GM19455 (cell line): Measurements from ENCODE around the gene NAGLU.

Experiments
- ATAC-seq: cut with Tn5 transposase; IDR thresholded peaks from one replicate; pipeline ENCODE4 v1.9.1; 2021; ENCODE audit not compliant: unreplicated experiment

The NAGLU gene

GRCh38 chr17:42536048-42536371 lies at the start of gene NAGLU:
Gene NAGLU, plus strand, starts transcription at chr17:42536241. Its CDS starts 32 bp downstream, at chr17:42536273.
- peak; percentile 84 for ATAC-seq

DNA sequence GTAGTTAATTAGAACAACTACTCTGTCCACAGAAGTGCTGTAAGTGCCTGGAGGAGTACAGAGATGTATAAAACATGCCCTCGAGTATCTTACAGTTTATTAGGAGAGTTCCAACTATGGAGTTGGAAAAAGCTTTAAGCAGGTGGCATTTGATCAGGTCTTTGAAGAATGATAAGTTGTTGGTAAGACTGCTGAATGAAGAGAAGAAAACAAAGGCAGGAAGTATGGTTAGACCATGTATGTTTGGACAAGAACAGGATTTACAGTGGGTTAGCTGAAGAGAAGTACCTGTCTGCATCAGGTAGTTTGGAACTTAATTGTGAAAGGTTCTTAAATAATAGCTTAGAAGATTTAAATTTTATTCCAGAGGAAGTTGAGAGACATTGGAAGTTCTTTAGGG lies 48.0 kb upstream of the NAGLU start:
- no peak for ATAC-seq

GRCh38 chr17:42493319-42493718 lies 42.7 kb upstream of the NAGLU start:
- no peak for ATAC-seq

DNA sequence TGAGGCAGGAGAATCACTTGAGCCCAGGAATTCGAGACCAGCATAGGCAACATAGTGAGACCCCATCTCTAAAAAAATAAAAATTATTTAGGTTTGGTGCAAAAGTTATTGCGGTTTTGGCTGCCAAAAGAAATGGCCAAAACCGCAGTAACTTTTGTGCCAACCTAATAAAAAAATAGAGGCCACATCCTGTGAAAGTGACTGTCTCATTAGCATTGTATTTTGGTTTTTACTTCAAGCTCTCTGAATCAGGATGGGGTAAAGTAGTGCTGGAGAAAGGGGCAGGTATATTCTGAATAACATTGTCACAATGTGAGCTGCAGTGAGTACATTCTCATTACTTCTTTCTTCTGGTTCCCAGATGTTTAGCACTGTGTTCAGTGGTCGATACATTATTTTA lies 41.4 kb upstream of the NAGLU start:
- no peak for ATAC-seq

DNA sequence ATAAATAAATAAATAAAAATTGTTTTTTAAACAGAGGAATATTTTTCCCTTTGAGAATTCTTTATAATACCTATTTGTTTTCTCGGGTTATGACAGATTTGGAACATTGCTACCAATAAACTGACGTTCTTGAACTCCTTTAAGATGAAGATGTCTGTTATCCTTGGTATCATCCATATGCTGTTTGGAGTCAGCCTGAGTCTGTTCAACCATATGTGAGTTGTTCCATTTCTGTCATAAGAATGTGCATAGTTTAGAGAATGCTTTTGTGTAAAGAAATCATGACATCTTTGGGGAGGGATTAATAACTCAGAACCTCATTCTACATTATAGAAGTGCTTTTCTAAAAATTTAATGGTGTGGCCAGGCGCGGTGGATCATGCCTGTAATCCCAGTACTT lies 37.2 kb upstream of the NAGLU start:
- ATAC-seq = no peak

DNA sequence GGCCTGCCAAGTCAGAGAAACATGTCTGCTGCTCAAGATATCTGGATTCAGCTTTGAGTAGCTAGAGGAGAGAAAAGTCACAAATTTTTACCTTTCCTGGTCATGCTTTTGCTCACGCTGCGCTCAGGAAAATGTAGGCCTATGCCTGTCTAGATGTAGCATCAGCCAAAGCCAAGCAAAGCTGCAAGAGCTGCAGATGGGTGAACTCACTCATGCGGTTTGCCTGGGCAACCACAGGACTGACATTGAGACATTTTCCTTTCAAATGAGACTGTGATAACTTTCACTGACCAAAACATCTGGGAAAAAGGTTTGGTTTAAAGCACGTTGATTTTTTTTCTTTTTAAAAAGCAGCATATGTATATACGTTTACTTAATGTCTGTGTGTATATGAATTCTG lies 34.0 kb upstream of the NAGLU start:
- no peak for ATAC-seq

GRCh38 chr17:42502926-42503325 lies 33.1 kb upstream of the NAGLU start:
- no peak for ATAC-seq

DNA sequence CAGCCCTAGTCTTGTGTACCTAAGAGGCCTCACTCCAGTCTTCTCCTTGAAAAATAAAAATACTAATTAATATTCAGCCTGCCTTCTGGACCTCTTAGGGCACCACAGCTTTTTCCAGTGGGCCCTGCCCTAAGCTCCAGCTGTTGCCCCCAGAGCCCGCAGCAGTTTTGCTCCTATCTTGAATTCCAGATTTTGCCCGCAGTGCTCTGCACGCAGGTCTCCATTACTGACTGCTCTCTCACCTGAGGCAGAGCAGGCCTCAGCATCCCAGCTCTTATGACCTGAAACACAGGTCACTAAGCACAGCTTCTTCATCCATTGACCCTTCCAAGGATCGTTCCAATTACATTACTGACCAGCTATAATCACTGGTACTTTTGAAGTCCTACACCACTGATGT lies 28.4 kb upstream of the NAGLU start:
- no peak for ATAC-seq

- ATAC-seq = no peak
These were observed 27.4 kb upstream of the NAGLU start for GRCh38 chr17:42508426-42509165.

GRCh38 chr17:42509409-42509808 lies 26.6 kb upstream of the NAGLU start:
- no peak for ATAC-seq

DNA sequence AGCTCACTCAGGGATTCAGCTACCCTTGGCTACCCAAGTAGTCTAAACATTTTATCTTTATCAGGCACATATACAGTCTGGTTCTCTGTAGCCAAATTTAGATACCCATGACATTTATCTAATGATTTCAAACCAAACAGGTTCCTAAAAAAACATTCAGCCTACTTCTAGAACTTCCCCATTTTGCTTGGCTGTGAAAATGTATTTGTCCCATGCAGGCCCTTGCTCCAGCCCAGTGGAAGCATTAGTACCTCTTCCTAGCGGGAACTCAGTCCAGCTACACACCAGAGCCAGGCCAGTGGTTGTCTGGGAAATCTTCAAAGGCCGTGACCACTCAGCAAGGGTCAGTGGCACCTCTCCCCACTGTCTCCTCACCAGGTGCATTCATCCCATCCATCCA lies 26.2 kb upstream of the NAGLU start:
- ATAC-seq = no peak

GRCh38 chr17:42512246-42512645 lies 23.8 kb upstream of the NAGLU start:
- ATAC-seq = no peak

GRCh38 chr17:42512733-42513251 lies 23.2 kb upstream of the NAGLU start:
- no peak for ATAC-seq

- ATAC-seq = no peak
These were observed 22.4 kb upstream of the NAGLU start for GRCh38 chr17:42513686-42514085.

GRCh38 chr17:42514279-42514678 lies 21.8 kb upstream of the NAGLU start:
- no peak for ATAC-seq

- no peak for ATAC-seq
These were observed 21.2 kb upstream of the NAGLU start for GRCh38 chr17:42514867-42515266.

DNA sequence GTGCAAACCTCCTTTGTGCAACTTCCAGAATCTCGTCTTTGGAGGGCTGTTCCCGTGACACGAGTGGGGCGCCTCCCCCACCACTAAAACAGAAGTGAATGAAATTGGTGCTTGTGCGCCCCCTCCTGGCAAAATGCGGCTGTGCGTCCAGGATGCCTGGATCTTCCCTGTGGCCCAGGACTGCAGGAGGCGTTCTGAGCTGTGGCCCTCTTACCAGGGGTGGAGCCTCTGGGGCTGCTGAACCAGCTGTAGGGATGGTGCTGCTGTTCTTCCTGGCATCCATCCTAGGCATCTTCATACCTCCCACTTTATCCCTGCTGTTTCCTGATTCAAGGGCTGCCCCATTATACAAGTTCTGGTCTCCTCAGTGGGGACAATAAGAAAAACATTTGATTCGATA lies 18.5 kb upstream of the NAGLU start:
- ATAC-seq = no peak

DNA sequence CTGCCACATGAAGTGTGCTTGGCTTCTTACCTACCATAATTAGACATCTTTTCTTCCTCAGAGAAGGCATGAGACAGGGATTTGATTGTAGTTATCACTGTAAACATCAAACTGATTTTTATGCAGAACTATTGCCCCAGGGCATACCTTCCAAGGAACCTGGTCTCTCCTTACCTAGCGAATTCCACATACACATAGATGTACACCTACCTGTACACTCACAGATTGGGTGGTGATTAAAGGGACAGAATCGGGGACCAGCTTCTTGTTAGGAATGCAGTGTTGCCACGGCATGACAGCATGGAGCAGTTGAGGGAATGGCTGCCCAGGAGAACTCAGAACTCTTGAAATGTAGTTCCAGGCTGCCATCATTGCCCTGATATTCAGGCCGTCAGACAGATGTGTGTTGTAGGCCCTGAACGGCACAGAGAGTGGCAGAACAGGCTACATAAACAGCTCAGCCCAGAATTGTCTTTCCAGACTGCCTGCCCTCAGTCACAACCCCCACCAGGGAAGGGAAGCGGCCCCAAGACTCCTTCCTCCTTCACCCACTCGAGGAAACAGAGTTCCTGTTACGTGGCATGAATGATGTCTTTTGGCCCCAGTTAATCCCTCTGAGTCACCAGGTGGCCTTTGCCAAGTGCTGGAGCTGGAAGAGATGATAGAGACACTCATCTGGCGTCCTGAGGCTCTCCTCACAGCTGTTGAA lies 17.8 kb upstream of the NAGLU start:
- ATAC-seq = no peak

- no peak for ATAC-seq
These were observed 17.1 kb upstream of the NAGLU start for GRCh38 chr17:42518755-42519545.

GRCh38 chr17:42519546-42520491 lies 16.2 kb upstream of the NAGLU start:
- ATAC-seq = no peak

DNA sequence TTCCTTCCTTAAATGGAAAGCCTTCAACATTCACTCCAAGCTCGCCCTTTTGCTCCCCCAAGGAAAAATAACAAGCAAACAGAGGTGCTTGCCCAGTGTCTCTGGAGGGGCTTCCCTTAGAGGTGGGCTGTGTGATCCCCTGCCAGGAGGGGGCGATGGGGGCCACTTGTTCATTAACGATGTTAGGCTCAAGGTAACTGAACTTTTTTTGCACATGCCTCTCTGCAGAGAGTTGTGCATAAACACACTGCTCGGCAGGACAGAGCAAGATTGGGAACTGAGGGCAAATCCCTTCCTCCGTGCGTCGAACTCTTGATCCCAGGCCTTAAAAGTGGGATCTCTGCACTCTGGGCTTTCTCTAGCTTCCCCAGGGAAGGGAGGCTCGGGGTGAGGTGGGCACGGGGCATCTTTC lies 15.5 kb upstream of the NAGLU start:
- ATAC-seq = no peak
